GM10248 (cell line): ENCODE results near the gene MMP14.

Experiments used
- CTCF ChIA-PET: fragments of 300-600 bp; sonication (Branson Sonifier 250); formaldehyde crosslinking; extraction: SDS; loops from one replicate; lab custom pipeline; 2021; ENCODE audit warnings: antibody characterized with exemption; lab: Yijun Ruan, JAX
- POLR2A ChIA-PET: fragments of 350-650 bp; sonication (Branson Sonifier 250); formaldehyde crosslinking; extraction: SDS; loops from one replicate; lab custom pipeline; 2020; ENCODE audit warnings: antibody characterized with exemption; lab: Yijun Ruan, JAX
- DNase-seq: peaks from one replicate; pipeline ENCODE4 v3.0.0; 2012; ENCODE audit errors: extremely low spot score
- TF ChIP-seq, protein P1 (sequence below): IDR thresholded peaks from 2 replicates; pipeline ENCODE4 v1.5.1; 2012; ENCODE audit warnings: mild to moderate bottlenecking, low read depth; ENCODE audit errors: extremely low read depth, missing control alignments, control extremely low read depth

Gene MMP14

DNA sequence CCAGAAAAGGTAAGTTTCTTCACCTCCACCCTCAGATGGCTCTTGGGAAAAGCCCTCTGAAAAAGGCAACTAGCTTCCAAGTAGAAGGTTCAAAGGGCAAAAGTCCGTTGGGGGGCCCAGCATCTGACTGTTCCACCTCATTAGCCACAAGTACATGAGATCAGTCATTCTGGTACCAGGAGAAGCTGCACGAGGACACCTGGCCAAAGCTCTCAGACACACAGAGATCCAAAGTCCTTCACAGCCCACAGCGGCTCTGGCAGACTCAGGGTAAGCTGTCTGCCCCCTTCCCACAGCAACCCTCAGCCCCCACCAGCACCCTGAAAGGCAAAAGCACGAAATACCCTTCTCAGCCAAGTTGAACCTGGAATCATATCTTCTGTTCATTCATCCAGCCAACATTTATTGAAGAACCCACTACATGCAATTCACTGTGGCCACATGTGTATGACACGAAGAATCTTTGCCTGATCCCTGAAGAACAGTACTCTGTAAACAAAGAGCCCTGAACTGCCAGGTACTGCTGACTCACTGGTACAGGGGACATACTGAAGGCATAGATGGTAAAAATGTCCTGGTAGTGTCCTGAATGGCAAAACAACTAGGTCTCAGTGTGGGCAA lies 40.2 kb upstream of the MMP14 start:
- ChIA-PET POLR2A (no interaction called here), CTCF (interaction anchor here (1.1 to 4.5 kb wide), 13 partner anchors 12 to 226 kb away, joined by 3 to 19 read pairs (median 5); no protein-coding TSS in a partner anchor)
- TF ChIP-seq, protein P1, sequence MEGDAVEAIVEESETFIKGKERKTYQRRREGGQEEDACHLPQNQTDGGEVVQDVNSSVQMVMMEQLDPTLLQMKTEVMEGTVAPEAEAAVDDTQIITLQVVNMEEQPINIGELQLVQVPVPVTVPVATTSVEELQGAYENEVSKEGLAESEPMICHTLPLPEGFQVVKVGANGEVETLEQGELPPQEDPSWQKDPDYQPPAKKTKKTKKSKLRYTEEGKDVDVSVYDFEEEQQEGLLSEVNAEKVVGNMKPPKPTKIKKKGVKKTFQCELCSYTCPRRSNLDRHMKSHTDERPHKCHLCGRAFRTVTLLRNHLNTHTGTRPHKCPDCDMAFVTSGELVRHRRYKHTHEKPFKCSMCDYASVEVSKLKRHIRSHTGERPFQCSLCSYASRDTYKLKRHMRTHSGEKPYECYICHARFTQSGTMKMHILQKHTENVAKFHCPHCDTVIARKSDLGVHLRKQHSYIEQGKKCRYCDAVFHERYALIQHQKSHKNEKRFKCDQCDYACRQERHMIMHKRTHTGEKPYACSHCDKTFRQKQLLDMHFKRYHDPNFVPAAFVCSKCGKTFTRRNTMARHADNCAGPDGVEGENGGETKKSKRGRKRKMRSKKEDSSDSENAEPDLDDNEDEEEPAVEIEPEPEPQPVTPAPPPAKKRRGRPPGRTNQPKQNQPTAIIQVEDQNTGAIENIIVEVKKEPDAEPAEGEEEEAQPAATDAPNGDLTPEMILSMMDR = no peak
- peak; percentile 50 for DNase-seq

- ChIA-PET POLR2A (interaction anchor here (0.6 kb wide), 1 partner anchor 12 kb away, joined by 3 read pairs; no protein-coding TSS in a partner anchor), CTCF (interaction anchor here (0.7 to 4.5 kb wide), 10 partner anchors 11 to 227 kb away, joined by 3 to 19 read pairs (median 6); no protein-coding TSS in a partner anchor)
- TF ChIP-seq, protein P1 = no peak
- DNase-seq = no peak
Measured at GRCh38 chr14:22797017-22797917, 39.1 kb upstream of the MMP14 start.

DNA sequence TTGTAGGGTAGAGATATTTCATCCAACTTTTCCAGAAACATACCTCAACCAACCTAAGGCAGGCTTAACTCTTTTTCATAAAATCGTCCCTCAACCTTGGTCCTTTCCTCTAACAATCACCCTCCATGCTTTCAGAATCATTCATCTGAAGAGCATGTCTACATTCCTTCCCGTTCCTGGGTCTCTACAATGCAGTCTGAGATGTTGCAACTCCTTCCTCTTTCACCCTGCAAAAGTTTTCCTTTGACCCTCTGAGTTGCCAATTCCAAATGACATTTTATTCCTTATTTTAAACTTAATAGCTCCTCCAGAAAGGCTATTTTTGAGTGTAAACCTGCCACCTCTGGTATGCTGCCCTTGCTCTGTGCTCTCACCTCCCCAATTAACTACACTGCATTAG lies 37.9 kb upstream of the MMP14 start:
- DNase-seq = no peak
- CTCF ChIA-PET = interaction anchor here (1.0 to 1.1 kb wide), 2 partner anchors 17 to 24 kb away, joined by 3 to 4 read pairs; no protein-coding TSS in a partner anchor

GRCh38 chr14:22800346-22800745 lies 36.0 kb upstream of the MMP14 start:
- DNase-seq = no peak
- TF ChIP-seq, protein P1 = no peak
- CTCF ChIA-PET = interaction anchor here (1.0 to 1.3 kb wide), 4 partner anchors 11 to 230 kb away, joined by 3 to 4 read pairs (median 3); no protein-coding TSS in a partner anchor
- POLR2A ChIA-PET = no interaction called here

More for the DNA sequence above, 37.9 kb upstream of the MMP14 start:
- TF ChIP-seq, protein P1 = no peak
- POLR2A ChIA-PET = no interaction called here

- POLR2A ChIA-PET = no interaction called here
- TF ChIP-seq, protein P1 = no peak
- DNase-seq = no peak
- CTCF ChIA-PET = interaction anchor here (0.9 to 1.7 kb wide), 7 partner anchors 10 to 231 kb away, joined by 3 to 4 read pairs (median 3); no protein-coding TSS in a partner anchor
Measured at GRCh38 chr14:22801716-22802115, 34.7 kb upstream of the MMP14 start.
